Astrocyte of the spinal cord (primary cell): Measurements from ENCODE around the gene POU6F2.

Experiments used
- DNase-seq: peaks from one replicate; pipeline ENCODE4 v3.0.0; 2011; ENCODE audit warnings: low read depth, low spot score
- H3K4me3 ChIP-seq: 2 replicates; pipeline ENCODE4 v1.5.1; 2011; ENCODE audit warnings: low read depth, mild to moderate bottlenecking, low read length, moderate library complexity
- CTCF ChIP-seq: IDR thresholded peaks from 2 replicates; pipeline ENCODE4 v1.5.1; 2012; ENCODE audit warnings: low read depth, mild to moderate bottlenecking, low read length, inconsistent platforms
- in situ Hi-C: cut with HindIII; loops from 2 replicates; pipeline ENCODE4 v1.10.0; 2017; ENCODE audit warnings: low sequenced_read_pairs

POU6F2 gene

GRCh38 chr7:39016609-39017008, 38.9 kb downstream of the POU6F2 start:
- in situ Hi-C loops = no loop called here
- DNase-seq = no peak
- TF ChIP-seq CTCF = no peak
- H3K4me3 ChIP-seq = no peak overlapping the region

- no peak for TF ChIP-seq CTCF
- in situ Hi-C loops = no loop called here
- DNase-seq = no peak
- no peak overlapping the region for H3K4me3 ChIP-seq
Observed at GRCh38 chr7:39017369-39017915, 39.7 kb downstream of the POU6F2 start.

- TF ChIP-seq CTCF = no peak
- no peak overlapping the region for H3K4me3 ChIP-seq
- no peak for DNase-seq
- in situ Hi-C loops = no loop called here
Observed at GRCh38 chr7:39022796-39023195, 45.1 kb downstream of the POU6F2 start.

GRCh38 chr7:39027491-39027890, 49.8 kb downstream of the POU6F2 start:
- no peak for TF ChIP-seq CTCF
- no peak for DNase-seq
- H3K4me3 ChIP-seq = no peak overlapping the region
- in situ Hi-C loops = no loop called here

- DNase-seq = no peak
- TF ChIP-seq CTCF = no peak
- H3K4me3 ChIP-seq = no peak overlapping the region
- in situ Hi-C loops = no loop called here
Observed at GRCh38 chr7:39033885-39034624, 56.3 kb downstream of the POU6F2 start.

GRCh38 chr7:39035156-39035555, 57.4 kb downstream of the POU6F2 start:
- TF ChIP-seq CTCF = no peak
- in situ Hi-C loops = no loop called here
- H3K4me3 ChIP-seq = no peak overlapping the region
- no peak for DNase-seq
